Measurements from ENCODE around the gene CPEB4. TPM values are rescaled to one million over a fixed set of nuclear protein-coding genes. Genes with fewer than 3 reads are reported as not detected.

Gene CPEB4
- total and polyA plus RNA-seq, 2 of the 4 experiments (the other 2 are of a cell fraction), result 7.8 to 22.6 TPM

GRCh38 chr5:173883347-173883924 is 4.7 kb upstream of the CPEB4 start:
- no peak overlapping the region for H3K56ac ChIP-seq (ENCODE audit: extremely low read depth, insufficient read depth, low read length)
- no peak overlapping the region for H4K91ac ChIP-seq (ENCODE audit: insufficient read depth, low read depth, low read length)
- no peak overlapping the region for H3K4ac ChIP-seq (ENCODE audit: low read depth, low read length)
- in situ Hi-C loops (cut with MboI; ENCODE audit: low sequenced_read_pairs), result no loop called here
- H2BK5ac ChIP-seq (ENCODE audit: low read depth, low read length, poor library complexity, severe bottlenecking), result no peak overlapping the region
- H2BK20ac ChIP-seq (ENCODE audit: low read depth, low read length), result no peak overlapping the region
- 83% methylated on average over 1 of the region's 3 CpGs; no CpG with 5 or more reads in 1 of the 2 experiments for WGBS, 2 experiments (ENCODE audit: extremely low coverage in 2 of 2, insufficient read length in 1 of 2)
- H3K23ac ChIP-seq (ENCODE audit: low read depth, low read length), result no peak overlapping the region
- no peaks in the 10 kb centered on the region for H3K36me3 ChIP-seq (ENCODE audit: control insufficient read depth, insufficient read depth, low read length)
- no peak overlapping the region for H2AFZ ChIP-seq (replicated peaks; ENCODE audit: low read length, poor library complexity)
- no peak overlapping the region for H3K4me3 ChIP-seq (ENCODE audit: insufficient read depth, low read depth, low read length)
- no peak overlapping the region for H3K27ac ChIP-seq (ENCODE audit: insufficient read depth, low read length)
- no peak overlapping the region for H3K4me2 ChIP-seq (ENCODE audit: low read depth, low read length)
- no peak for DNase-seq
- no peak overlapping the region for H2BK120ac ChIP-seq (ENCODE audit: low read depth, low read length)
- H3K14ac ChIP-seq (replicated peaks; ENCODE audit: low read depth, low read length), result no peak overlapping the region
- no peaks in the 10 kb centered on the region for H4K20me1 ChIP-seq (ENCODE audit: insufficient read depth, low read length)
- H3K79me1 ChIP-seq (ENCODE audit: low read depth in 1 of 2, low read length in 2 of 2), result no peaks in the 10 kb centered on the region
- no peaks in the 10 kb centered on the region for H3K9me3 ChIP-seq (ENCODE audit: control insufficient read depth, insufficient read depth, low read length)
- BruUV-seq (replicated peaks), result no TSS peak
- H3K9ac ChIP-seq (ENCODE audit: low read depth, low read length), result no peak overlapping the region
- no peak overlapping the region for H2BK15ac ChIP-seq (ENCODE audit: low read depth, low read length)
- CTCF ChIA-PET, result no interaction called here
- peaks cover 5% of the 10 kb centered on the region; the same call in 1 of the 2 replicates for H3K4me1 ChIP-seq (ENCODE audit: control insufficient read depth, insufficient read depth, low read length)
- POLR2A ChIA-PET (ENCODE audit: unreplicated experiment), result no interaction called here
- H4K8ac ChIP-seq (ENCODE audit: low read depth in 2 of 2, low read length in 2 of 2), result no peak overlapping the region
- peaks cover 5% of the 10 kb centered on the region; the same call in 1 of the 2 replicates for H3K9me1 ChIP-seq (ENCODE audit: insufficient read depth, low read length)
- dilution Hi-C loops (cut with HindIII; ENCODE audit: low sequenced_read_pairs, unreplicated experiment), result no loop called here
- no peak for ATAC-seq (ENCODE audit: low read depth)
- no peak overlapping the region for H3K18ac ChIP-seq (ENCODE audit: low read depth, low read length)
- H3K27me3 ChIP-seq (ENCODE audit: control insufficient read depth, insufficient read depth, low read length), result no peaks in the 10 kb centered on the region
- H4K5ac ChIP-seq (ENCODE audit: low read depth, low read length), result no peak overlapping the region
- intact Hi-C loops (cut with micrococcal nuclease), result no loop called here
- no peak overlapping the region for H2AK9ac ChIP-seq (replicated peaks; ENCODE audit: low read depth, low read length, poor library complexity)
- H2AK5ac ChIP-seq (ENCODE audit: low read depth, low read length), result no peak overlapping the region
- TF ChIP-seq POLR2A (IDR thresholded peaks at IDR 0.05; ENCODE audit: low read depth, low read length) (no peak), FOS (IDR thresholded peaks at IDR 0.05; ENCODE audit: low read depth, low read length) (no peak), RAD21 (IDR thresholded peaks at IDR 0.05; ENCODE audit: low read length) (no peak), CTCF (conservative IDR thresholded peaks at IDR 0.05; ENCODE audit: low read depth, low read length) (no peak), MAZ (IDR thresholded peaks at IDR 0.05; ENCODE audit: borderline replicate concordance, low read depth, low read length) (no peak), MXI1 (IDR thresholded peaks at IDR 0.05; ENCODE audit: borderline replicate concordance, low read depth, low read length) (no peak), MAFK (IDR thresholded peaks at IDR 0.05; ENCODE audit: low read depth, low read length) (no peak), ELK1 (IDR thresholded peaks at IDR 0.05; ENCODE audit: borderline replicate concordance, low read depth, low read length) (no peak), USF2 (IDR thresholded peaks at IDR 0.05; ENCODE audit: low read depth, low read length) (no peak), NFE2L2 (IDR thresholded peaks at IDR 0.05; ENCODE audit: low read depth, low read length) (no peak), BHLHE40 (IDR thresholded peaks at IDR 0.05; ENCODE audit: low read depth, low read length) (no peak)

Data from IMR-90 (cell line).